GM20000 (cell line): ENCODE data around the gene VTI1A.

Source experiments
- DNase-seq: peaks from one replicate; pipeline ENCODE4 v3.0.0; 2012; ENCODE audit warnings: low spot score
- TF ChIP-seq, protein P1 (sequence below): IDR thresholded peaks from 2 replicates; pipeline ENCODE4 v1.5.1; 2012; ENCODE audit warnings: mild to moderate bottlenecking, control low read depth; ENCODE audit errors: extremely low read depth, missing control alignments

Gene VTI1A

DNA sequence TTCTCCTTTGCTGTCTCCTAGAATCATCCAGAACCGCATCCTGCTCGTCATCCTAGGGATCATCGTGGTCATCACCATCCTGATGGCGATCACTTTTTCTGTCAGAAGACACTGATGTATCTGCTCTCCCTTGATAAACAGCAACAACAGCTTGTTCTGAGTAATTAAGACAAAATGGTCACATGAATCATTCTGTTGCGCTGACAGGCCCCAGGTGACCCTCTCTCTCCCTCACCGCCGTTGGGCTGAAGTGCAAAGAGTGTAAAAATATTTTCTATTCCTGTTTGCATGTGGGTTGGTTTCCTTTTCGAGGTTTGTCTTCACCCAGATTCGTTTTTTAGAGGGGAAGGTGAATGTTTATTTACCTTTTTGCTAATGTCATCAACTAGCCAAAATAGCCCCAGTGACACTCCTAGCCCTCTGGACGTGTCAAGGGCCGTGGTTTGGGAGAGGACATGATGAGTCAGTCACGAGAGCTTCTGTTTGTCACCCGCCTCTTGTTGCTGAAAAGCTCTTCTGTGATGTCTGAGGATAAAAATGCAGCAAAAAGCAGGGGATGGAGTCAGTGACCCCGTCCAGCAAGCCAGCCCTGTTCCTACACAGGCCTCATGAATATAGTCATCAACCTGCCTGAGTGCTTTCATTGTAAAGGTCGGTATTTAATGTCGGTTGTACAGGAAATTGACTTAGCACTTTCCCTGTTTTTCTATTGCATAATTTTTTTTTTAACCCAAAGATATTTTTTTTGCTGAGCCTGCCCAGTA lies 368.4 kb downstream of the VTI1A start:
- TF ChIP-seq, protein P1, sequence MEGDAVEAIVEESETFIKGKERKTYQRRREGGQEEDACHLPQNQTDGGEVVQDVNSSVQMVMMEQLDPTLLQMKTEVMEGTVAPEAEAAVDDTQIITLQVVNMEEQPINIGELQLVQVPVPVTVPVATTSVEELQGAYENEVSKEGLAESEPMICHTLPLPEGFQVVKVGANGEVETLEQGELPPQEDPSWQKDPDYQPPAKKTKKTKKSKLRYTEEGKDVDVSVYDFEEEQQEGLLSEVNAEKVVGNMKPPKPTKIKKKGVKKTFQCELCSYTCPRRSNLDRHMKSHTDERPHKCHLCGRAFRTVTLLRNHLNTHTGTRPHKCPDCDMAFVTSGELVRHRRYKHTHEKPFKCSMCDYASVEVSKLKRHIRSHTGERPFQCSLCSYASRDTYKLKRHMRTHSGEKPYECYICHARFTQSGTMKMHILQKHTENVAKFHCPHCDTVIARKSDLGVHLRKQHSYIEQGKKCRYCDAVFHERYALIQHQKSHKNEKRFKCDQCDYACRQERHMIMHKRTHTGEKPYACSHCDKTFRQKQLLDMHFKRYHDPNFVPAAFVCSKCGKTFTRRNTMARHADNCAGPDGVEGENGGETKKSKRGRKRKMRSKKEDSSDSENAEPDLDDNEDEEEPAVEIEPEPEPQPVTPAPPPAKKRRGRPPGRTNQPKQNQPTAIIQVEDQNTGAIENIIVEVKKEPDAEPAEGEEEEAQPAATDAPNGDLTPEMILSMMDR, result no peak
- DNase-seq, result no peak

DNA sequence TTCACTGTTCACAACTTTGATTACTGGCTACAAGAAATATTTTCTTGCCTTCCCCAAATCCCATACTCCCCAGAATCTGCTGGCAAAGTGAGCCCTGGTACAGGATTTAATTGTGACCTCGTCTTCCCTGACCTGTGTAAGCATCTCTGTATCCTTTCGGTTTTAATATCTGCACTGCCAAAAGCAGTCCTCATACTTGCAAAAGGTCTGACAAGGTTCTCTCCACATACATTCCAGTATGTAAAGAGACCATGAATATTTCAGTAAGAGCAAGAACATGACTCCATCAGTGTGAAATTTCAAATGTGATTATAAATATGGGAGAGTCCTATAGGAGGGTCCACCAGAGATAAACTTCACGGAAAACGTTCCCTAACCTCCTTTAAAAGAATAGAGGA lies 369.0 kb downstream of the VTI1A start:
- TF ChIP-seq, protein P1, result no peak

GRCh38 chr10:112816891-112817290 lies 369.9 kb downstream of the VTI1A start:
- DNase-seq, result no peak
- TF ChIP-seq, protein P1, result no peak

More for the DNA sequence above, 369.0 kb downstream of the VTI1A start:
- DNase-seq, result no peak

GRCh38 chr10:112817981-112818777 lies 371.2 kb downstream of the VTI1A start:
- no peak for DNase-seq
- TF ChIP-seq, protein P1, result no peak

DNA sequence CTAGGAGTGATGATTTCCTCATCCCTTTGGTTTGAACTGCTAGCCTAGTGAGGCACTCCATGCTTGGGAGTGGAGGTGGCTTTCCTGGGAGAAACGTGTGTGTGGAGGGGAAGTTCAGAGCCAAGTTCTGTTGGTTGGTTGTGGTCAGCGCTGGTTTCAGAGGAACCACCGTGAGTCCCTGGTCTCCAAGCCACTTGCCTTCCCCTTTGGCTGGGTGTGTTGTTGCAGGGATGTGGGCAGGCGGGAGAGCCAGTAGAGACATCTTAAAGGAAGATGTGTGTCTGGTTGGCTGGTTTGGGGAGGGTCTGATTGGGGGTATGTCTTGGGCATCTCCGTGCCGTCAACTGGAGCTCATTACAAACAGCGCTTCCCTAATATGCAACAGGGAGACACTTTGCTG lies 372.2 kb downstream of the VTI1A start:
- DNase-seq, result no peak
- TF ChIP-seq, protein P1, result no peak

GRCh38 chr10:112820320-112820719 lies 373.3 kb downstream of the VTI1A start:
- no peak for DNase-seq
- TF ChIP-seq, protein P1, result no peak

GRCh38 chr10:112821038-112821437 lies 374.0 kb downstream of the VTI1A start:
- TF ChIP-seq, protein P1, result no peak
- DNase-seq, result no peak
